KMS-11 (cell line): ENCODE data around the gene SMIM38.

Experiments
- H2AFZ ChIP-seq: fragments of 200-600 bp; sonication (generic); 2 replicates; pipeline ENCODE4 v1.6.1; 2016; ENCODE audit warnings: antibody characterized with exemption, mixed run types, low read depth
- H3K27ac ChIP-seq: fragments of 200-600 bp; sonication (generic); 2 replicates; pipeline ENCODE4 v1.6.1; 2016; ENCODE audit warnings: mild to moderate bottlenecking, mixed run types
- H3K27me3 ChIP-seq: fragments of 200-600 bp; sonication (generic); 2 replicates; pipeline ENCODE4 v1.6.1; 2017; ENCODE audit warnings: mild to moderate bottlenecking, low read depth, mixed run types, moderate library complexity; ENCODE audit not compliant: insufficient read depth
- H3K36me3 ChIP-seq: fragments of 200-600 bp; sonication (generic); 2 replicates; pipeline ENCODE4 v1.6.1; 2017; ENCODE audit warnings: mild to moderate bottlenecking, mixed run types; ENCODE audit not compliant: insufficient read depth
- H3K4me1 ChIP-seq: fragments of 200-600 bp; sonication (generic); 2 replicates; pipeline ENCODE4 v1.6.1; 2016; ENCODE audit warnings: mild to moderate bottlenecking, low read depth, mixed run types; ENCODE audit not compliant: poor library complexity, severe bottlenecking
- H3K4me2 ChIP-seq: fragments of 200-600 bp; sonication (generic); 2 replicates; pipeline ENCODE4 v1.7.0; 2016; ENCODE audit warnings: mild to moderate bottlenecking, mixed run types
- H3K4me3 ChIP-seq: fragments of 200-600 bp; sonication (generic); IDR thresholded peaks from 2 replicates; pipeline ENCODE4 v1.6.1; 2017; ENCODE audit warnings: low read depth, low read length, mixed read lengths; ENCODE audit not compliant: insufficient read depth
- H3K79me2 ChIP-seq: fragments of 200-600 bp; sonication (generic); 2 replicates; pipeline ENCODE4 v1.6.1; 2016; ENCODE audit warnings: low read depth, mixed run types; ENCODE audit not compliant: insufficient read depth
- H3K9ac ChIP-seq: fragments of 200-600 bp; sonication (generic); 2 replicates; pipeline ENCODE4 v1.6.1; 2016; ENCODE audit warnings: mild to moderate bottlenecking, mixed run types
- H4K20me1 ChIP-seq: fragments of 200-600 bp; sonication (generic); 2 replicates; pipeline ENCODE4 v1.6.1; 2016; ENCODE audit warnings: mild to moderate bottlenecking, mixed run types; ENCODE audit not compliant: insufficient read depth
- TF ChIP-seq, protein P1 (sequence below): fragments of 200-600 bp; sonication (generic); conservative IDR thresholded peaks from 2 replicates; pipeline ENCODE4 v1.6.1; 2017; ENCODE audit warnings: low read depth, mild to moderate bottlenecking, antibody characterized with exemption, low read length, moderate library complexity, mixed read lengths

SMIM38 gene

GRCh38 chr11:69186316-69187260, 30.9 kb downstream of the SMIM38 start:
- Histone ChIP-seq H3K4me1 (no peaks in the 10 kb centered on the region), H4K20me1 (no peaks in the 10 kb centered on the region), H3K9ac (no peak overlapping the region), H2AFZ (no peak overlapping the region), H3K36me3 (no peaks in the 10 kb centered on the region), H3K27ac (no peak overlapping the region), H3K27me3 (peaks cover 8% of the 10 kb centered on the region; the same call in 1 of the 2 replicates), H3K79me2 (no peaks in the 10 kb centered on the region), H3K4me2 (no peak overlapping the region), H3K4me3 (no peak overlapping the region)
- TF ChIP-seq, protein P1, sequence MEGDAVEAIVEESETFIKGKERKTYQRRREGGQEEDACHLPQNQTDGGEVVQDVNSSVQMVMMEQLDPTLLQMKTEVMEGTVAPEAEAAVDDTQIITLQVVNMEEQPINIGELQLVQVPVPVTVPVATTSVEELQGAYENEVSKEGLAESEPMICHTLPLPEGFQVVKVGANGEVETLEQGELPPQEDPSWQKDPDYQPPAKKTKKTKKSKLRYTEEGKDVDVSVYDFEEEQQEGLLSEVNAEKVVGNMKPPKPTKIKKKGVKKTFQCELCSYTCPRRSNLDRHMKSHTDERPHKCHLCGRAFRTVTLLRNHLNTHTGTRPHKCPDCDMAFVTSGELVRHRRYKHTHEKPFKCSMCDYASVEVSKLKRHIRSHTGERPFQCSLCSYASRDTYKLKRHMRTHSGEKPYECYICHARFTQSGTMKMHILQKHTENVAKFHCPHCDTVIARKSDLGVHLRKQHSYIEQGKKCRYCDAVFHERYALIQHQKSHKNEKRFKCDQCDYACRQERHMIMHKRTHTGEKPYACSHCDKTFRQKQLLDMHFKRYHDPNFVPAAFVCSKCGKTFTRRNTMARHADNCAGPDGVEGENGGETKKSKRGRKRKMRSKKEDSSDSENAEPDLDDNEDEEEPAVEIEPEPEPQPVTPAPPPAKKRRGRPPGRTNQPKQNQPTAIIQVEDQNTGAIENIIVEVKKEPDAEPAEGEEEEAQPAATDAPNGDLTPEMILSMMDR, result no peak

DNA sequence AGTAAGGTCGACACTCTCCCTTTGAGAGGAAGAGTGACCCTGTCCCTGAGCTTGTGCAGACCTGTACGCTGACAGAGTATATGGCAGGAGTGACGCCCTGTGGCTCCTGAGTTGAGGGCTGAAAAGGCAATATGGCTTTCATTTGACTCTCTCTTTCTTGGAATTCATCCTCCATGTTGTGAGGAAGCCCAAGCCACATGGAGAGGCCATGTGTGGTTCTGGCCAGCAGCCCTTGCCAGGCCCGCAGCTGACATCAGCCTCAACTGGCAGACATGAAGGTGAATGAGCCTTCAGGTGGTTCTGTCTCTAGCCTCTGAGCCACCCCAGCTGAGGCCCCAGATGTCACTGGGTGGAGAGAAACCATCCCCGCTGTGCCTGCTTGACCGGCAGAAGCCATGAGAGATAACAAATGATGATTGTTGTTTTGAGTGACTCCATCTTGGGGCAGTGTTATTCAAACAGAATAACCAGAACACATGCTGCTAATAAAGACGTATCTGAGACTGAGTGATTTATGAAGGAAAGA, 31.9 kb downstream of the SMIM38 start:
- Histone ChIP-seq H3K27me3 (peaks cover 12% of the 10 kb centered on the region; the same call in 1 of the 2 replicates), H3K4me1 (no peaks in the 10 kb centered on the region), H3K4me2 (no peak overlapping the region), H3K27ac (no peak overlapping the region), H3K9ac (no peak overlapping the region), H3K36me3 (no peaks in the 10 kb centered on the region), H3K4me3 (no peak overlapping the region), H3K79me2 (no peaks in the 10 kb centered on the region), H4K20me1 (no peaks in the 10 kb centered on the region), H2AFZ (no peak overlapping the region)
- TF ChIP-seq, protein P1, result no peak

DNA sequence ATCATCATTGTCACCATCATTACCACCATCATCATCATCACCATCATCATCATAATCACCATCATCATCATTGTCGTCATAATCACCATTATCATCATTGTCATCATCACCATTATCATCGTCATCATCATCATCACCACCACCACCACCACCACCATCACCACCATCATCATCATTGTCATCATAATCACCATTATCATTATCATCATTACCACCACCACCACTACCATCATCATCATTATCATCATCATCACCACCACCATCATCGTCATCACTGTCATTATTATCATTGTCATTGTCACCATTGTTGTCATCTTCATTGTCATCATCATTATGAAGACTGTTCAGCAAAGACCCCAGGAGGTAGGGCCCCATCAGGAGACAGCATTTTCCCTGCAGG, 33.3 kb downstream of the SMIM38 start:
- Histone ChIP-seq H3K79me2 (no peaks in the 10 kb centered on the region), H3K4me1 (no peaks in the 10 kb centered on the region), H3K4me2 (no peak overlapping the region), H3K4me3 (no peak overlapping the region), H3K27me3 (peaks cover 15% of the 10 kb centered on the region; the same call in 1 of the 2 replicates), H3K27ac (no peak overlapping the region), H3K9ac (no peak overlapping the region), H3K36me3 (no peaks in the 10 kb centered on the region), H4K20me1 (no peaks in the 10 kb centered on the region), H2AFZ (no peak overlapping the region)
- TF ChIP-seq, protein P1, result no peak

GRCh38 chr11:69190796-69191536, 35.2 kb downstream of the SMIM38 start:
- Histone ChIP-seq H3K27ac (no peak overlapping the region), H3K36me3 (no peaks in the 10 kb centered on the region), H3K9ac (no peak overlapping the region), H3K27me3 (peaks cover 10% of the 10 kb centered on the region; the same call in 1 of the 2 replicates), H3K4me1 (no peaks in the 10 kb centered on the region), H3K79me2 (no peaks in the 10 kb centered on the region), H4K20me1 (no peaks in the 10 kb centered on the region), H3K4me3 (no peak overlapping the region), H3K4me2 (no peak overlapping the region), H2AFZ (no peak overlapping the region)
- TF ChIP-seq, protein P1, result no peak
